Activated naive CD8-positive, alpha-beta T cell treated with anti-CD3 and anti-CD28 coated beads, Interleukin-2, amount 50 U/mL, for 24 hours (primary cell): ENCODE data around the gene MPIG6B.

Source experiments
- ATAC-seq: fragments of 150-1000 bp; cut with Tn5 transposase; one replicate; pipeline ENCODE4 v1.10.0; 2021
- DNase-seq: peaks from one replicate; pipeline ENCODE4 v3.0.0; 2021
- H3K27ac Mint-ChIP-seq: one replicate; pipeline ENCODE4 v1.8.0; 2021; ENCODE audit warnings: mild to moderate bottlenecking, mixed read lengths
- H3K27me3 Mint-ChIP-seq: one replicate; pipeline ENCODE4 v1.8.0; 2021; ENCODE audit warnings: mixed read lengths
- H3K36me3 Mint-ChIP-seq: one replicate; pipeline ENCODE4 v1.8.0; 2021; ENCODE audit warnings: low read depth, mixed read lengths
- H3K4me1 Mint-ChIP-seq: one replicate; pipeline ENCODE4 v1.8.0; 2021; ENCODE audit warnings: mixed read lengths
- H3K4me3 Mint-ChIP-seq: one replicate; pipeline ENCODE4 v1.8.0; 2021; ENCODE audit warnings: mild to moderate bottlenecking, moderate library complexity, mixed read lengths
- H3K9me3 Mint-ChIP-seq: one replicate; pipeline ENCODE4 v1.8.0; 2021; ENCODE audit warnings: mixed read lengths

MPIG6B gene

GRCh38 chr6:31775184-31775583, 52.0 kb downstream of the MPIG6B start:
- no peaks in the 10 kb centered on the region for H3K9me3 Mint-ChIP-seq
- H3K4me3 Mint-ChIP-seq: no peak overlapping the region
- peaks cover 6% of the 10 kb centered on the region for H3K36me3 Mint-ChIP-seq
- no peak for ATAC-seq
- H3K27ac Mint-ChIP-seq: no peak overlapping the region
- no peaks in the 10 kb centered on the region for H3K27me3 Mint-ChIP-seq
- no peak for DNase-seq
- H3K4me1 Mint-ChIP-seq: peaks cover 55% of the 10 kb centered on the region

GRCh38 chr6:31775633-31776484, 52.7 kb downstream of the MPIG6B start:
- Mint-ChIP-seq H3K4me3 (peak overlapping the region; percentile 4), H3K27me3 (no peaks in the 10 kb centered on the region), H3K9me3 (no peaks in the 10 kb centered on the region), H3K27ac (no peak overlapping the region), H3K4me1 (peaks cover 55% of the 10 kb centered on the region), H3K36me3 (peaks cover 11% of the 10 kb centered on the region)
- DNase-seq (no peak), ATAC-seq (no peak)
